Natural killer cell treated with Interleukin-12 subunit alpha and Interleukin-12 subunit beta and Interleukin-15 and Interleukin-18, amount 100 ng/mL, for 72 hours (primary cell): ENCODE results near the gene CLDN24. TPM values are rescaled to one million over a fixed set of nuclear protein-coding genes. Genes with fewer than 3 reads are reported as not detected.
"Not testable (repeated sequence)": the region's sequence is repeated elsewhere in the genome, so short reads cannot be mapped to it uniquely, and the experiment has no call there.

Experiments used
- ATAC-seq, 2 donors: fragments of 150-1000 bp; cut with Tn5 transposase in 1 of 2; sonication (Bioruptor Pico), chemical (Tn5 transposase) in 1 of 2; 2 replicates each; pipeline ENCODE4 v1.10.0; 2021
- DNase-seq: peaks from one replicate; pipeline ENCODE4 v3.0.0; 2022; ENCODE audit warnings: low spot score
- H3K27ac Mint-ChIP-seq, 2 donors: 1 replicate in 1 of 2; 2 replicates in 1 of 2; pipeline ENCODE4 v1.8.0; 2022; ENCODE audit warnings: mixed read lengths in 2 of 2, mild to moderate bottlenecking in 1 of 2, moderate library complexity in 1 of 2
- H3K27me3 Mint-ChIP-seq, 2 donors: 1 replicate in 1 of 2; 2 replicates in 1 of 2; pipeline ENCODE4 v1.8.0; 2022; ENCODE audit warnings: mixed read lengths in 2 of 2
- H3K36me3 Mint-ChIP-seq: one replicate; pipeline ENCODE4 v1.8.0; 2022; ENCODE audit warnings: mixed read lengths
- H3K4me1 Mint-ChIP-seq, 2 donors: 1 replicate in 1 of 2; 2 replicates in 1 of 2; pipeline ENCODE4 v1.8.0; 2022; ENCODE audit warnings: low read depth in 2 of 2, mixed read lengths in 2 of 2, mild to moderate bottlenecking in 1 of 2
- H3K4me3 Mint-ChIP-seq: one replicate; pipeline ENCODE4 v1.8.0; 2022; ENCODE audit warnings: mixed read lengths
- H3K9me3 Mint-ChIP-seq: 2 replicates; pipeline ENCODE4 v1.8.0; 2022; ENCODE audit warnings: mixed read lengths
- total RNA-seq, 2 donors: library from RNA; stranded (reverse); gene quantifications; one replicate each; pipeline ENCODE4 v1.2.3, GENCODE V29; 2022

CLDN24 gene
- total RNA-seq, 2 donors from 2014 or later: not detected

DNA sequence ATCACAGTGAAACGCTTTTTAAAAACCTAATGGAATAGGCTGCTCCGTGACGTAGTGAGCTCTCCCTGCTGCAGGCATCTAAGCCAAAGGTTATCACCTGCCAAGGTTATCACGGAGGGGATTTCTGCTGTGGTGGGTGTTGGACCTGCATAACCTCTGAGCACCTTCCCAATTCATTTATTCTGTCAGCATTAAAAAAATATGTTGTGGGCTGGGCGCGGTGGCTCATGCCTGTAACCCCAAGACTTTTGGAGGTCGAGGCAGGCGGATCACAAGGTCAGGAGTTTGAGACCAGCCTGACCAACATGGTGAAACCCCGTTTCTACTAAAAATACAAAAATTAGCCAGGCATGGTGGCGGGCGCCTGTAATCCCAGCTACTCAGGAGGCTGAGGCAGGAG is 1.8 kb upstream of the CLDN24 start:
- not testable (repeated sequence) for H3K9me3 Mint-ChIP-seq, H3K27ac Mint-ChIP-seq, ATAC-seq, DNase-seq, H3K4me3 Mint-ChIP-seq, H3K36me3 Mint-ChIP-seq
- peaks cover 19 to 21% of the 10 kb centered on the region in 2 donors for H3K4me1 Mint-ChIP-seq
- peaks cover 5 to 20% of the 10 kb centered on the region in 2 donors for H3K27me3 Mint-ChIP-seq

GRCh38 chr4:183323295-183323694 is 1.1 kb upstream of the CLDN24 start:
- no peak for ATAC-seq
- Mint-ChIP-seq H3K4me1 (peaks cover 19 to 26% of the 10 kb centered on the region in 2 donors), H3K4me3 (no peak overlapping the region), H3K9me3 (no peaks in the 10 kb centered on the region), H3K27ac (no peak overlapping the region), H3K36me3 (no peaks in the 10 kb centered on the region), H3K27me3 (peaks cover 5 to 21% of the 10 kb centered on the region in 2 donors)
- no peak for DNase-seq

GRCh38 chr4:183321516-183321915 is 710 bp downstream of the CLDN24 start:
- Mint-ChIP-seq H3K4me1 (peaks cover 19 to 23% of the 10 kb centered on the region in 2 donors), H3K27ac (peak overlapping the region; percentile 14 to 72), H3K36me3 (no peaks in the 10 kb centered on the region), H3K27me3 (peaks cover 5 to 21% of the 10 kb centered on the region in 2 donors), H3K4me3 (peak overlapping the region; percentile 57), H3K9me3 (no peaks in the 10 kb centered on the region)
- DNase-seq: no peak
- ATAC-seq: no peak

GRCh38 chr4:183321079-183321478 is 1.1 kb downstream of the CLDN24 start:
- peak overlapping the region; percentile 57 for H3K4me3 Mint-ChIP-seq
- no peak for ATAC-seq
- H3K27me3 Mint-ChIP-seq: peaks cover 5 to 21% of the 10 kb centered on the region in 2 donors
- DNase-seq: no peak
- H3K9me3 Mint-ChIP-seq: no peaks in the 10 kb centered on the region
- peaks cover 19 to 22% of the 10 kb centered on the region in 2 donors for H3K4me1 Mint-ChIP-seq
- H3K36me3 Mint-ChIP-seq: no peaks in the 10 kb centered on the region
- H3K27ac Mint-ChIP-seq: peak overlapping the region; percentile 14 to 72

- Mint-ChIP-seq H3K27ac (peak within 1 kb of the TSS; percentile 14 to 72), H3K27me3 (peaks cover 5 to 21% of the 10 kb centered on the region in 2 donors), H3K4me1 (peaks cover 19 to 22% of the 10 kb centered on the region in 2 donors), H3K9me3 (no peaks in the 10 kb centered on the region), H3K4me3 (peak within 1 kb of the TSS; percentile 57), H3K36me3 (no peaks in the 10 kb centered on the region)
- ATAC-seq (no peak), DNase-seq (no peak)
These were observed 1.8 kb downstream of the CLDN24 start, which contains the start of gene CLDN22 for GRCh38 chr4:183320211-183321059. Gene CLDN22, minus strand, starts transcription at chr4:183320276. Its CDS starts 58 bp downstream, at chr4:183320218.

- peaks cover 7 to 24% of the 10 kb centered on the region in 2 donors for H3K27me3 Mint-ChIP-seq
These were observed 3.6 kb downstream of the CLDN24 start for GRCh38 chr4:183318656-183319055.

GRCh38 chr4:183314806-183315205 is 7.4 kb downstream of the CLDN24 start:
- Mint-ChIP-seq H3K9me3 (no peaks in the 10 kb centered on the region), H3K27ac (no peak overlapping the region), H3K36me3 (no peaks in the 10 kb centered on the region), H3K4me1 (peaks cover 0 to 5% of the 10 kb centered on the region in 2 donors), H3K4me3 (no peak overlapping the region), H3K27me3 (peaks cover 8 to 25% of the 10 kb centered on the region in 2 donors)
- DNase-seq: no peak
- no peak for ATAC-seq

More at GRCh38 chr4:183318656-183319055, 3.6 kb downstream of the CLDN24 start:
- Mint-ChIP-seq H3K4me1 (peaks cover 19 to 22% of the 10 kb centered on the region in 2 donors), H3K36me3 (no peaks in the 10 kb centered on the region), H3K4me3 (no peak overlapping the region), H3K27ac (no peak overlapping the region), H3K9me3 (no peaks in the 10 kb centered on the region)
- ATAC-seq (peak in 1 of 2 donors; percentile 13), DNase-seq (no peak)

GRCh38 chr4:183314336-183314735 is 7.9 kb downstream of the CLDN24 start:
- ATAC-seq (no peak), DNase-seq (no peak)
- H3K27me3 Mint-ChIP-seq: peaks cover 8 to 24% of the 10 kb centered on the region in 2 donors
- H3K4me3 Mint-ChIP-seq: no peak overlapping the region
- H3K27ac Mint-ChIP-seq: no peak overlapping the region
- H3K4me1 Mint-ChIP-seq: peaks cover 0 to 4% of the 10 kb centered on the region in 2 donors
- no peaks in the 10 kb centered on the region for H3K36me3 Mint-ChIP-seq
- H3K9me3 Mint-ChIP-seq: no peaks in the 10 kb centered on the region

GRCh38 chr4:183312841-183313240 is 9.4 kb downstream of the CLDN24 start:
- H3K27me3 Mint-ChIP-seq: peaks cover 8 to 23% of the 10 kb centered on the region in 2 donors
- H3K36me3 Mint-ChIP-seq: no peaks in the 10 kb centered on the region
- no peaks in the 10 kb centered on the region for H3K9me3 Mint-ChIP-seq
- DNase-seq (no peak), ATAC-seq (peak in 1 of 2 donors; percentile 9)
- H3K4me1 Mint-ChIP-seq: no peaks in the 10 kb centered on the region
- H3K27ac Mint-ChIP-seq: no peak overlapping the region
- H3K4me3 Mint-ChIP-seq: no peak overlapping the region

GRCh38 chr4:183306811-183307210 is 15.4 kb downstream of the CLDN24 start:
- no peak overlapping the region for H3K27ac Mint-ChIP-seq

GRCh38 chr4:183304538-183304937 is 17.7 kb downstream of the CLDN24 start:
- H3K27ac Mint-ChIP-seq: no peak overlapping the region
- no peaks in the 10 kb centered on the region for H3K4me1 Mint-ChIP-seq
- no peak for ATAC-seq
- H3K27me3 Mint-ChIP-seq: peaks cover 5 to 16% of the 10 kb centered on the region in 2 donors
- no peak overlapping the region for H3K4me3 Mint-ChIP-seq
- DNase-seq: no peak
- no peaks in the 10 kb centered on the region for H3K9me3 Mint-ChIP-seq
- no peaks in the 10 kb centered on the region for H3K36me3 Mint-ChIP-seq

More at GRCh38 chr4:183306811-183307210, 15.4 kb downstream of the CLDN24 start:
- Mint-ChIP-seq H3K9me3 (no peaks in the 10 kb centered on the region), H3K36me3 (no peaks in the 10 kb centered on the region), H3K27me3 (peaks cover 6 to 16% of the 10 kb centered on the region in 2 donors), H3K4me3 (no peak overlapping the region), H3K4me1 (no peaks in the 10 kb centered on the region)
- ATAC-seq (no peak), DNase-seq (no peak)

DNA sequence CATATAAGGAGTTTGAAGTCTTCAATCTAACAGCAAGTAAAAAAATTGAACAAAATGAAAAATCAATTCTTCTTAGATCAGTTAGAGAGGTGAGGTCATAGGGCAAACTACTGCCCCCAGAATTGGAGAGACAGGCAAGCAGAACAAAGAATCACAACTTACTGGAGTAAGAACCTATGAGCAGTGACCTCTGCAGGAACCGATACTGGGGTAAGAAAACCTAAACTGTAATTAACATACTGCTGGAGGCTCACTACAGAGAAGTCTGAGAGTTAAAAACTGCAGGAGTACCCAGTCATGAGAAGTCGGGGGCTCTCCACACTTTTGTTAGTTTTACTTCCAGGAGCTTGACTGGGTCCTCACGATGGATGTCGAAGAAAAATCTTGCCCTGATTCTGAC is 18.2 kb downstream of the CLDN24 start:
- Mint-ChIP-seq H3K36me3 (no peaks in the 10 kb centered on the region), H3K27ac (no peak overlapping the region), H3K9me3 (no peaks in the 10 kb centered on the region), H3K4me3 (no peak overlapping the region), H3K27me3 (peaks cover 6 to 16% of the 10 kb centered on the region in 2 donors), H3K4me1 (no peaks in the 10 kb centered on the region)
- no peak for DNase-seq
- no peak for ATAC-seq

GRCh38 chr4:183303301-183303700 is 18.9 kb downstream of the CLDN24 start:
- H3K4me1 Mint-ChIP-seq: no peaks in the 10 kb centered on the region
- H3K27ac Mint-ChIP-seq: no peak overlapping the region
- H3K9me3 Mint-ChIP-seq: no peaks in the 10 kb centered on the region
- H3K36me3 Mint-ChIP-seq: no peaks in the 10 kb centered on the region
- peaks cover 6 to 16% of the 10 kb centered on the region in 2 donors for H3K27me3 Mint-ChIP-seq
- DNase-seq (no peak), ATAC-seq (no peak)
- H3K4me3 Mint-ChIP-seq: no peak overlapping the region

GRCh38 chr4:183300655-183301054 is 21.6 kb downstream of the CLDN24 start:
- Mint-ChIP-seq H3K4me3 (no peak overlapping the region), H3K4me1 (no peaks in the 10 kb centered on the region), H3K36me3 (no peaks in the 10 kb centered on the region), H3K9me3 (no peaks in the 10 kb centered on the region), H3K27me3 (peaks cover 4 to 11% of the 10 kb centered on the region in 2 donors), H3K27ac (no peak overlapping the region)
- no peak for DNase-seq
- ATAC-seq: no peak
